GM19238 (cell line): ENCODE results near the gene SLC35F3.
"Not testable (repeated sequence)": the region's sequence is repeated elsewhere in the genome, so short reads cannot be mapped to it uniquely, and the experiment has no call there.

ENCODE experiments used
- DNase-seq: peaks from one replicate; pipeline ENCODE4 v3.0.0; 2011; ENCODE audit warnings: low spot score; ENCODE audit not compliant: insufficient read length

Gene SLC35F3

GRCh38 chr1:234356615-234357269 is 452.3 kb downstream of the SLC35F3 start:
- not testable (repeated sequence) for DNase-seq

GRCh38 chr1:234357831-234358230 is 453.4 kb downstream of the SLC35F3 start:
- no peak for DNase-seq

GRCh38 chr1:234361102-234361603 is 456.7 kb downstream of the SLC35F3 start:
- no peak for DNase-seq

- DNase-seq, result no peak
These were observed 458.1 kb downstream of the SLC35F3 start for GRCh38 chr1:234362558-234362957.

GRCh38 chr1:234368320-234369032 is 464.0 kb downstream of the SLC35F3 start:
- DNase-seq, result no peak

GRCh38 chr1:234369033-234369430 is 464.6 kb downstream of the SLC35F3 start:
- no peak for DNase-seq

GRCh38 chr1:234369784-234370183 is 465.3 kb downstream of the SLC35F3 start:
- no peak for DNase-seq

- DNase-seq, result no peak
These were observed 466.9 kb downstream of the SLC35F3 start for GRCh38 chr1:234371414-234371813.

GRCh38 chr1:234372011-234372757 is 467.7 kb downstream of the SLC35F3 start:
- no peak for DNase-seq

GRCh38 chr1:234373064-234373958 is 468.8 kb downstream of the SLC35F3 start, which contains the start of gene COA6:
COA6 (plus strand) TSS chr1:234373456; CDS start chr1:234373467, 11 bp downstream.
- peak; percentile 74 for DNase-seq

GRCh38 chr1:234373959-234374254 is 469.4 kb downstream of the SLC35F3 start:
- DNase-seq, result no peak
